Neutrophil (primary cell): Measurements from ENCODE around the gene DPPA5.
A peak's percentile ranks its signal among the peaks of the same experiment; 100 is the strongest.
"Not testable (repeated sequence)": the region's sequence is repeated elsewhere in the genome, so short reads cannot be mapped to it uniquely, and the experiment has no call there.

Source experiments
- H3K27ac ChIP-seq: fragments of 200-600 bp; sonication (generic); 2 replicates; pipeline ENCODE4 v1.5.1; 2016; ENCODE audit warnings: mild to moderate bottlenecking, moderate library complexity
- H3K27me3 ChIP-seq: fragments of 200-600 bp; sonication (generic); 2 replicates; pipeline ENCODE4 v1.6.0; 2016; ENCODE audit warnings: mild to moderate bottlenecking
- H3K36me3 ChIP-seq: fragments of 200-600 bp; sonication (generic); 2 replicates; pipeline ENCODE4 v1.5.1; 2017
- H3K4me1 ChIP-seq, 2 experiments: fragments of 200-600 bp in 1 of 2; sonication (generic) in 1 of 2; 1 replicate in 1 of 2; 2 replicates in 1 of 2; pipeline versions ENCODE4 v1.5.1 to v1.6.1; 2013 to 2016; ENCODE audit warnings: low read depth in 1 of 2, low read length in 1 of 2, mild to moderate bottlenecking in 1 of 2, moderate library complexity in 1 of 2; ENCODE audit not compliant: control insufficient read depth in 1 of 2, insufficient read depth in 1 of 2
- H3K4me3 ChIP-seq, 2 experiments: fragments of 200-600 bp in 1 of 2; sonication (generic) in 1 of 2; 1 replicate in 1 of 2; 2 replicates in 1 of 2; pipeline ENCODE4 v1.5.1; 2013 to 2016; ENCODE audit warnings: low read depth in 1 of 2, low read length in 1 of 2, mild to moderate bottlenecking in 1 of 2, moderate library complexity in 1 of 2
- H3K9me3 ChIP-seq: fragments of 200-600 bp; sonication (generic); 2 replicates; pipeline ENCODE4 v1.5.1; 2016
- TF ChIP-seq, protein P1 (sequence below): fragments of 200-600 bp; sonication (generic); IDR thresholded peaks from 2 replicates; pipeline ENCODE4 v1.5.1; 2016; ENCODE audit warnings: antibody characterized with exemption

Gene DPPA5

DNA sequence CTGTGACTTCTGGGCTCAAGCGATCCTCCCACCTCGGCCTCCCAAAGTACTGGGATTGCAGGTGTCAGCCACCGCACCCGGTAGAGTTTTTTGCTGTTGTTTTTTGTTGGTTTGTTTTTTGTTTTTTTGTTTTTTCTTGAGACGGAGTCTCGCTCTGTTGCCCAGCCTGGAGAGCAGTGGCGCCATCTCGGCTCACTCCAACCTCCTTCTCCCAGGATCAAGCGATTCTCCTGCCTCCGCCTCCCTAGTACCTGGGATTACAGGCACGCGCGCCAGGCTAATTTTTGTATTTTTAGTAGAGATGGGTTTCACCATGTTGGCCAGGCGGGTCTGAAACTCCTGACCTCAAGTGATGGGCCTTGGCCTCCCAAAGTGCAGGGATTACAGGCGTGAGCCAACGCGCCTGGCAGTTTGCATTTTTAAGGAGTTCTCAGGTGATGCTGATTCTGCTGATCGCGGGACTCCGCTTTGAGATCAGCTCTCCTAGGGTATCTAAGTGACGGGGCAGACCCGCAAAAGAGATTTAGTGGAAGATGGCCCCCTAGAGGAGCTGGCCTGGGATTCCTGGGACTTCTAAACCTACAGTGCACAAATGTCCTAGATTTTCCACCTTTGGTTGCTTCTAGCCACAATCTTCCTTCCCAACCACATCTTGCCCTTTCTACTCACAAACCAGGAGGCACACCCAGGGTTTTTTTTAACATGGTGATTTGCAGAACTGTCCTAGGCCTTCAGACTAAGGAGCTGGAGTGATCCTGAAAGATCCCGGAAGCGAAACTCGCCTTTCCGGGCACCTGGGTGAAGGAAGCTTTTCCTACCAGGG, 45.2 kb downstream of the DPPA5 start:
- no peak overlapping the region for H3K27ac ChIP-seq

DNA sequence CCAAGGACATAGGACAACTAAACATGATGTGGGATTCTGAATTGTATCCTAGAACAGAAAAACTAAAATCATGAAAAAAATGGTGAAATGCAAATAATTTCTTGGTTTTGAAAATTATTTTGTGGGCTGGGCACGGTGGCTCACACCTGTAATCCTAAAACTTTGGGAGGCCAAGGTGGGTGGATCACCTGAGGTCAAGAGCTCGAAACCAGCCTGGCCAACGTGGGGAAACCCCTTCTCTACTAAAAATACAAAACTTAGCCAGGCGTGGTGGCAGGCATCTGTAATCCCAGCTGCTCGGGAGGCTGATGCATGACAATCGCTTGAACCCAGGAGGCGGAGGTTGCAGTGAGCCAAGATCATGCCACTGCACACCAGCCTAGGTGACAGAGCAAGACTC, 50.3 kb downstream of the DPPA5 start:
- H3K27ac ChIP-seq, H3K9me3 ChIP-seq, H3K4me3 ChIP-seq, H3K4me1 ChIP-seq, H3K36me3 ChIP-seq: not testable (repeated sequence)
- peaks cover 16% of the 10 kb centered on the region for H3K27me3 ChIP-seq

More for the DNA sequence above, 45.2 kb downstream of the DPPA5 start:
- H3K9me3 ChIP-seq: no peaks in the 10 kb centered on the region
- peaks cover 13 to 14% of the 10 kb centered on the region in 2 experiments for H3K4me1 ChIP-seq
- TF ChIP-seq, protein P1, sequence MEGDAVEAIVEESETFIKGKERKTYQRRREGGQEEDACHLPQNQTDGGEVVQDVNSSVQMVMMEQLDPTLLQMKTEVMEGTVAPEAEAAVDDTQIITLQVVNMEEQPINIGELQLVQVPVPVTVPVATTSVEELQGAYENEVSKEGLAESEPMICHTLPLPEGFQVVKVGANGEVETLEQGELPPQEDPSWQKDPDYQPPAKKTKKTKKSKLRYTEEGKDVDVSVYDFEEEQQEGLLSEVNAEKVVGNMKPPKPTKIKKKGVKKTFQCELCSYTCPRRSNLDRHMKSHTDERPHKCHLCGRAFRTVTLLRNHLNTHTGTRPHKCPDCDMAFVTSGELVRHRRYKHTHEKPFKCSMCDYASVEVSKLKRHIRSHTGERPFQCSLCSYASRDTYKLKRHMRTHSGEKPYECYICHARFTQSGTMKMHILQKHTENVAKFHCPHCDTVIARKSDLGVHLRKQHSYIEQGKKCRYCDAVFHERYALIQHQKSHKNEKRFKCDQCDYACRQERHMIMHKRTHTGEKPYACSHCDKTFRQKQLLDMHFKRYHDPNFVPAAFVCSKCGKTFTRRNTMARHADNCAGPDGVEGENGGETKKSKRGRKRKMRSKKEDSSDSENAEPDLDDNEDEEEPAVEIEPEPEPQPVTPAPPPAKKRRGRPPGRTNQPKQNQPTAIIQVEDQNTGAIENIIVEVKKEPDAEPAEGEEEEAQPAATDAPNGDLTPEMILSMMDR: no peak
- no peaks in the 10 kb centered on the region for H3K36me3 ChIP-seq
- H3K27me3 ChIP-seq: peaks cover 45% of the 10 kb centered on the region
- peak overlapping the region; percentile 71 to 76 for H3K4me3 ChIP-seq
